Dermis lymphatic vessel endothelial cell (primary cell): Measurements from ENCODE around the gene NGFR. TPM values are rescaled to one million over a fixed set of nuclear protein-coding genes. Genes with fewer than 3 reads are reported as not detected.

Experiments used
- total RNA-seq: library from RNA; depleted of rRNA; stranded (reverse); fragments of >200 nt; gene quantifications from 2 replicates; pipeline ENCODE4 v1.2.1, GENCODE V29; 2014

Gene NGFR, protein sequence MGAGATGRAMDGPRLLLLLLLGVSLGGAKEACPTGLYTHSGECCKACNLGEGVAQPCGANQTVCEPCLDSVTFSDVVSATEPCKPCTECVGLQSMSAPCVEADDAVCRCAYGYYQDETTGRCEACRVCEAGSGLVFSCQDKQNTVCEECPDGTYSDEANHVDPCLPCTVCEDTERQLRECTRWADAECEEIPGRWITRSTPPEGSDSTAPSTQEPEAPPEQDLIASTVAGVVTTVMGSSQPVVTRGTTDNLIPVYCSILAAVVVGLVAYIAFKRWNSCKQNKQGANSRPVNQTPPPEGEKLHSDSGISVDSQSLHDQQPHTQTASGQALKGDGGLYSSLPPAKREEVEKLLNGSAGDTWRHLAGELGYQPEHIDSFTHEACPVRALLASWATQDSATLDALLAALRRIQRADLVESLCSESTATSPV
- total RNA-seq, result under 0.01 TPM in 1 of 2 replicates, not detected in the other

DNA sequence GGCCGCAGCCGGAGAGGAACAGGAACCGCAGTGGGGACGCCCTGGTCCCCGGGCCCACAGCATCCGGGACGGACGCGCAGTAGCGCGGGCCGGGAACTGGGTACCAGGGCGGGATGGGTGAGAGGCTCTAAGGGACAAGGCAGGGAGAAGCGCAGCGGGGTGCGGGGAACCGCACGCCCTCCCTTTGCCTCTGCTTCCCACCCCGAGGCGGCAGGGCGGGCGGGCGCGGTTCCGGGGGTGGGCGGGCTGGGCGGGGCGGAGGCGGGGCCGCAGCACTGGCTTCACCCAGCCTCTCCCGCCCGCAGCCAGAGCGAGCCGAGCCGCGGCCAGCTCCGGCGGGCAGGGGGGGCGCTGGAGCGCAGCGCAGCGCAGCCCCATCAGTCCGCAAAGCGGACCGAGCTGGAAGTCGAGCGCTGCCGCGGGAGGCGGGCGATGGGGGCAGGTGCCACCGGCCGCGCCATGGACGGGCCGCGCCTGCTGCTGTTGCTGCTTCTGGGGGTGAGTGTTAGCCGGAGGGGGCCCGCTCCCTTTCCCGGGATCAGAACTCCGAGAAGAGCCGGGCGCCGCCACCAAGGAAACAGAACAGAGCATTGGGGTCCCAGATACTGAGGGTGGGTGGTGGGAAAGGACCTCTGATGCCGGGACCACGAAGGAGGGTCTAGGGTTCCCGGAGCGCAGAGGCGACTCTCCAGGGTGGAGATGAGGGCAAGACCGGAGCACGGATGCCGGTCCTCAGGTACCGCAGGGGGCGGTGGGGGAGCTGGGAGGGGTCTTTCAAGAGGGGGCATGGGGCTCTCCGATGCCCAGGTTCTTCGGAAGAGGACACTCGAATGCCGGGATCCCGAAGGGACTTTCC, at the start of gene NGFR:
TSS of gene NGFR (plus strand) at position 308 of the 856 bp plus-strand sequence. CDS start at position 433, 125 bp downstream.

Other genes with a start within 250 kb of the NGFR start
- gene ZNF652, start 133.0 kb upstream of the NGFR start, total RNA-seq, result 13.3 and 16.2 TPM in 2 replicates
- gene PHB1, start 80.4 kb upstream of the NGFR start, total RNA-seq, result 115 and 124 TPM in 2 replicates
- 3.7 and 5.3 TPM in 2 replicates for gene NXPH3, start 80.6 kb downstream of the NGFR start, total RNA-seq
- 126 and 146 TPM in 2 replicates for gene SPOP, start 182.8 kb downstream of the NGFR start, total RNA-seq
- gene SLC35B1, start 212.7 kb downstream of the NGFR start, total RNA-seq, result 53.7 and 55.3 TPM in 2 replicates